Measurements from ENCODE around the gene BSCL2. TPM values are rescaled to one million over a fixed set of nuclear protein-coding genes. Genes with fewer than 3 reads are reported as not detected.

BSCL2 gene
- total and polyA plus RNA-seq, 2 of the 13 experiments (the other 11 are each of a cell fraction or from before 2014, with no cell fraction given) = 19.5 to 21.1 TPM

DNA sequence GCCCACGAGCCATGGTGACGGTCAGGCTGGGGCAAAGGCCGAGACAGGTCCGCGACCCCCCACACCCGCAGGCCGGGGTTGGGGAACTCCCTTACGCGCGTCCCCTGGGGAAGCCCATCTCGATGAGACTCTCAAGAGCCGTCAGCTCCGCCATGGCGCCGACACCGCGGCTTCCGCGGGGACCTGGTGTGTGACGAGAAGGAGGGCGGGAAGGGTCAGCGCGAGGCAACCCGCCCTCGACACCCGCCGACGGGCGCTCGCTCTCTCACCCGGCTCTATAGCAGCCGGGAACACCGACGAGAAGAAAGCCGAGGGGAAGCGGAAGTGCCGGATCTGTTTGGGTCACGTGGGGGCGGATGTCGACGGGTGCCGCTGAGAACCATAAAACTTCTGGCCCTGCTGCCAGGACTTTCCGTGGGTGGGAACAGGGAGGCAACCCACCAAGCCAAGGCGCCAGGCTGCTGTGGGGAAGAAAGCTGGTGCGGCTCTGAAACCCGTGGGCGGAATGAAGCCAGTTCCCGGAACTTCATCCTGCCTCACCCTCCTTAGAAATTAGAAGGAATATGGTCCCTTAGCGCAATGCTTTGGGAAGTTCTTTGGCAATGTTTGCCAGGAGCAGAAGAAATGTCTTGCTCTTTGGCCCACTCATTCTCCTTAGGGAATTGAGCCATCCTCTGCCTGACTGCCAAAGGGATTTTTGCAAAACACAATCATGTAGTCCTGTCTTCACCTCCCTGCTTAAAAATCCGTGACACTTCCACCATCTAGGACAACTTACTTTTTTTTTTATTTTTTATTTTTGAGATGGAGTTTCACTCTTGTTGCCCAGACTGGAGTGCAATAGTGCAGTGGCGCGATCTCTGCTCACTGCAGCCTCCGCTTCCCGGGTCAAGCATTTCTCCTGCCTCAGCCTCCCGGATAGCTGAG, 28.2 kb downstream of the BSCL2 start, which contains the start of gene UBXN1 (continued):
- TF ChIP-seq ZNF646 (CRISPR knock-in tag; IDR thresholded peaks at IDR 0.05) (no peak), IKZF1 (IDR thresholded peaks at IDR 0.05) (no peak), SMYD3 (CRISPR knock-in tag; IDR thresholded peaks at IDR 0.05) (0 out of 2 replicates have a peak, but pooled peaks have one; percentile 44), NR2F6 (IDR thresholded peaks at IDR 0.05) (no peak), NR2F6 (CRISPR knock-in tag; IDR thresholded peaks at IDR 0.05) (peak; percentile 35), SMAD9 (CRISPR knock-in tag; IDR thresholded peaks at IDR 0.05) (no peak), BRD4 (CRISPR knock-in tag; IDR thresholded peaks at IDR 0.05) (no peak), RFXAP (CRISPR knock-in tag; IDR thresholded peaks at IDR 0.05; ENCODE audit: borderline replicate concordance) (no peak), SRSF9 (IDR thresholded peaks at IDR 0.05; ENCODE audit: borderline replicate concordance, insufficient read depth, low read depth, low read length, poor library complexity, severe bottlenecking) (no peak), EEA1 (CRISPR knock-in tag; IDR thresholded peaks at IDR 0.05; ENCODE audit: borderline replicate concordance) (no peak), ZNF430 (CRISPR knock-in tag; IDR thresholded peaks at IDR 0.05) (peak; percentile 35; the same call in 1 of the 2 replicates), RBFOX2 (IDR thresholded peaks at IDR 0.05; ENCODE audit: low read depth, low read length) (peak; percentile 89), REXO4 (CRISPR knock-in tag; IDR thresholded peaks at IDR 0.05; ENCODE audit: borderline replicate concordance) (no peak), TBX3 (IDR thresholded peaks at IDR 0.05; ENCODE audit: borderline replicate concordance) (no peak), GLMP (CRISPR knock-in tag; IDR thresholded peaks at IDR 0.05; ENCODE audit: borderline replicate concordance) (no peak), ZNF441 (CRISPR knock-in tag; IDR thresholded peaks at IDR 0.05; ENCODE audit: borderline replicate concordance) (peak; percentile 67; the same call in 1 of the 2 replicates), ZFP41 (CRISPR knock-in tag; IDR thresholded peaks at IDR 0.05; ENCODE audit: borderline replicate concordance) (peak; percentile 79; the same call in 1 of the 2 replicates), MED8 (CRISPR knock-in tag; IDR thresholded peaks at IDR 0.05; ENCODE audit: insufficient replicate concordance) (peak; percentile 63), ZNF557 (CRISPR knock-in tag; IDR thresholded peaks at IDR 0.05) (no peak), ADNP (CRISPR knock-in tag; IDR thresholded peaks at IDR 0.05) (no peak)
- TF ChIP-seq, protein P1, sequence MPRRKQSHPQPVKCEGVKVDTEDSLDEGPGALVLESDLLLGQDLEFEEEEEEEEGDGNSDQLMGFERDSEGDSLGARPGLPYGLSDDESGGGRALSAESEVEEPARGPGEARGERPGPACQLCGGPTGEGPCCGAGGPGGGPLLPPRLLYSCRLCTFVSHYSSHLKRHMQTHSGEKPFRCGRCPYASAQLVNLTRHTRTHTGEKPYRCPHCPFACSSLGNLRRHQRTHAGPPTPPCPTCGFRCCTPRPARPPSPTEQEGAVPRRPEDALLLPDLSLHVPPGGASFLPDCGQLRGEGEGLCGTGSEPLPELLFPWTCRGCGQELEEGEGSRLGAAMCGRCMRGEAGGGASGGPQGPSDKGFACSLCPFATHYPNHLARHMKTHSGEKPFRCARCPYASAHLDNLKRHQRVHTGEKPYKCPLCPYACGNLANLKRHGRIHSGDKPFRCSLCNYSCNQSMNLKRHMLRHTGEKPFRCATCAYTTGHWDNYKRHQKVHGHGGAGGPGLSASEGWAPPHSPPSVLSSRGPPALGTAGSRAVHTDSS (CRISPR knock-in tag; conservative IDR thresholded peaks at IDR 0.05) = no peak

Data from HepG2 (cell line).